HUES64 (cell line): Measurements from ENCODE around the gene KLK5.
"Not testable (repeated sequence)": the region's sequence is repeated elsewhere in the genome, so short reads cannot be mapped to it uniquely, and the experiment has no call there.

Source experiments
- H3K27ac ChIP-seq: 2 replicates; pipeline ENCODE4 v1.7.0; 2013; ENCODE audit warnings: low read depth, low read length, inconsistent platforms
- H3K27me3 ChIP-seq: 2 replicates; pipeline ENCODE4 v1.6.1; 2013; ENCODE audit warnings: mild to moderate bottlenecking, low read length; ENCODE audit not compliant: insufficient read depth
- H3K36me3 ChIP-seq: 2 replicates; pipeline ENCODE4 v1.6.1; 2013; ENCODE audit warnings: mild to moderate bottlenecking, low read length; ENCODE audit not compliant: insufficient read depth
- H3K4me1 ChIP-seq: 2 replicates; pipeline ENCODE4 v1.6.1; 2013; ENCODE audit warnings: mild to moderate bottlenecking, low read length, moderate library complexity; ENCODE audit not compliant: insufficient read depth
- H3K4me3 ChIP-seq: 2 replicates; pipeline ENCODE4 v1.5.1; 2013; ENCODE audit warnings: mild to moderate bottlenecking, low read length, moderate library complexity
- H3K9ac ChIP-seq: 2 replicates; pipeline ENCODE4 v1.6.1; 2013; ENCODE audit warnings: mild to moderate bottlenecking, low read depth, low read length
- H3K9me3 ChIP-seq: 2 replicates; pipeline ENCODE4 v1.6.1; 2013; ENCODE audit warnings: low read depth, low read length; ENCODE audit not compliant: insufficient read depth
- WGBS: fragments of 150-250, 120-280 bp; methylation state at CpG from one replicate; pipeline ENCODE4 v1.1.7; 2013; ENCODE audit warnings: missing lambda C conversion rate; 5-methylcytosine and 5-hydroxymethylcytosine counted together

KLK5 gene

GRCh38 chr19:50982186-50982585 is 29.3 kb upstream of the KLK5 start:
- Histone ChIP-seq H3K27me3 (peaks cover 3% of the 10 kb centered on the region), H3K36me3 (no peaks in the 10 kb centered on the region), H3K9me3 (no peaks in the 10 kb centered on the region), H3K9ac (no peak overlapping the region), H3K27ac (no peak overlapping the region), H3K4me1 (peaks cover 14% of the 10 kb centered on the region), H3K4me3 (no peak overlapping the region)
- 88% methylated on average over 4 of the region's 4 CpGs for WGBS

GRCh38 chr19:50981587-50982146 is 28.8 kb upstream of the KLK5 start:
- 78% methylated on average over 11 of the region's 11 CpGs for WGBS
- Histone ChIP-seq H3K27ac (no peak overlapping the region), H3K9me3 (no peaks in the 10 kb centered on the region)

GRCh38 chr19:50980208-50980607 is 27.4 kb upstream of the KLK5 start:
- Histone ChIP-seq H3K4me3 (no peak overlapping the region), H3K9ac (no peak overlapping the region), H3K36me3 (no peaks in the 10 kb centered on the region), H3K4me1 (peaks cover 14% of the 10 kb centered on the region), H3K27ac (no peak overlapping the region), H3K27me3 (peaks cover 2% of the 10 kb centered on the region; the same call in 1 of the 2 replicates), H3K9me3 (no peaks in the 10 kb centered on the region)
- 81% methylated on average over 13 of the region's 13 CpGs for WGBS

More at GRCh38 chr19:50981587-50982146, 28.8 kb upstream of the KLK5 start:
- H3K4me1 ChIP-seq, result peaks cover 14% of the 10 kb centered on the region
- H3K27me3 ChIP-seq, result peaks cover 2% of the 10 kb centered on the region; the same call in 1 of the 2 replicates
- H3K36me3 ChIP-seq, result no peaks in the 10 kb centered on the region
- no peak overlapping the region for H3K9ac ChIP-seq
- no peak overlapping the region for H3K4me3 ChIP-seq

- WGBS, result 62% methylated on average over 8 of the region's 8 CpGs
These were observed 26.9 kb upstream of the KLK5 start for GRCh38 chr19:50979758-50980157.

GRCh38 chr19:50978772-50979390 is 26.0 kb upstream of the KLK5 start:
- 70% methylated on average over 5 of the region's 5 CpGs for WGBS

More at GRCh38 chr19:50979758-50980157, 26.9 kb upstream of the KLK5 start:
- peaks cover 14% of the 10 kb centered on the region for H3K4me1 ChIP-seq
- no peaks in the 10 kb centered on the region for H3K9me3 ChIP-seq
- no peak overlapping the region for H3K9ac ChIP-seq
- no peak overlapping the region for H3K4me3 ChIP-seq
- H3K36me3 ChIP-seq, result no peaks in the 10 kb centered on the region
- H3K27ac ChIP-seq, result no peak overlapping the region
- peaks cover 2% of the 10 kb centered on the region; the same call in 1 of the 2 replicates for H3K27me3 ChIP-seq

GRCh38 chr19:50977626-50978025 is 24.8 kb upstream of the KLK5 start:
- no peak overlapping the region for H3K4me3 ChIP-seq
- no peak overlapping the region for H3K9ac ChIP-seq
- H3K27ac ChIP-seq, result no peak overlapping the region
- peaks cover 14% of the 10 kb centered on the region for H3K4me1 ChIP-seq
- no peaks in the 10 kb centered on the region for H3K36me3 ChIP-seq
- no peaks in the 10 kb centered on the region for H3K9me3 ChIP-seq
- 84% methylated on average over 4 of the region's 4 CpGs for WGBS
- no peaks in the 10 kb centered on the region for H3K27me3 ChIP-seq

More at GRCh38 chr19:50978772-50979390, 26.0 kb upstream of the KLK5 start:
- Histone ChIP-seq H3K36me3 (no peaks in the 10 kb centered on the region), H3K4me3 (no peak overlapping the region), H3K27me3 (no peaks in the 10 kb centered on the region), H3K27ac (no peak overlapping the region), H3K9ac (no peak overlapping the region), H3K4me1 (peaks cover 14% of the 10 kb centered on the region), H3K9me3 (no peaks in the 10 kb centered on the region)

GRCh38 chr19:50975766-50976165 is 22.9 kb upstream of the KLK5 start:
- no peak overlapping the region for H3K4me3 ChIP-seq
- H3K27ac ChIP-seq, result no peak overlapping the region
- WGBS, result 48% methylated on average over 8 of the region's 8 CpGs
- no peaks in the 10 kb centered on the region for H3K27me3 ChIP-seq
- no peaks in the 10 kb centered on the region for H3K9me3 ChIP-seq
- no peak overlapping the region for H3K9ac ChIP-seq
- H3K4me1 ChIP-seq, result peaks cover 14% of the 10 kb centered on the region
- H3K36me3 ChIP-seq, result no peaks in the 10 kb centered on the region

- Histone ChIP-seq H3K27ac (no peak overlapping the region), H3K27me3 (no peaks in the 10 kb centered on the region), H3K4me1 (peaks cover 14% of the 10 kb centered on the region), H3K36me3 (no peaks in the 10 kb centered on the region), H3K9ac (no peak overlapping the region), H3K9me3 (no peaks in the 10 kb centered on the region), H3K4me3 (no peak overlapping the region)
- WGBS, result 52% methylated on average over 7 of the region's 9 CpGs
These were observed 22.1 kb upstream of the KLK5 start for GRCh38 chr19:50974702-50975556.

GRCh38 chr19:50972795-50973376 is 20.0 kb upstream of the KLK5 start:
- no peak overlapping the region for H3K4me3 ChIP-seq
- no peak overlapping the region for H3K27ac ChIP-seq
- no peak overlapping the region for H3K9ac ChIP-seq
- H3K27me3 ChIP-seq, result no peaks in the 10 kb centered on the region
- H3K36me3 ChIP-seq, result no peaks in the 10 kb centered on the region
- H3K4me1 ChIP-seq, result peaks cover 9% of the 10 kb centered on the region
- 87% methylated on average over 9 of the region's 9 CpGs for WGBS
- no peaks in the 10 kb centered on the region for H3K9me3 ChIP-seq

- not testable (repeated sequence) for H3K4me1 ChIP-seq, H3K27me3 ChIP-seq, H3K4me3 ChIP-seq, H3K27ac ChIP-seq, H3K9me3 ChIP-seq, H3K36me3 ChIP-seq, H3K9ac ChIP-seq
- 94% methylated on average over 3 of the region's 3 CpGs for WGBS
These were observed 17.0 kb upstream of the KLK5 start for GRCh38 chr19:50969810-50970209.

- Histone ChIP-seq H3K9ac (no peak within 1 kb of the TSS), H3K4me3 (no peak within 1 kb of the TSS), H3K9me3 (no peaks in the 10 kb centered on the region), H3K27me3 (no peaks in the 10 kb centered on the region), H3K4me1 (peaks cover 9% of the 10 kb centered on the region), H3K27ac (no peak within 1 kb of the TSS), H3K36me3 (no peaks in the 10 kb centered on the region)
- 84% methylated on average over 19 of the region's 19 CpGs for WGBS
These were observed 16.5 kb upstream of the KLK5 start, which contains the start of gene KLK6 for GRCh38 chr19:50969413-50969760. Gene KLK6 (minus strand): TSS chr19:50969591. CDS start chr19:50968104, 1,487 bp downstream.
